Ovary (tissue), 3 donors: ENCODE measurements around the gene EIF2B5.

Source experiments
- POLR2A ChIP-seq: fragments of 450-650 bp; IDR thresholded peaks from one replicate; pipeline ENCODE4 v1.6.1; 2017; ENCODE audit warnings: antibody characterized with exemption, mild to moderate bottlenecking, moderate library complexity
- TF ChIP-seq, protein P1 (sequence below), 3 donors: fragments of 450-650 bp in 2 of 3; fragments of 200-600 bp in 1 of 3; IDR thresholded peaks; one replicate each; pipeline versions ENCODE4 v1.5.1 to v1.8.0; 2016 to 2022; ENCODE audit warnings: antibody characterized with exemption in 3 of 3, mild to moderate bottlenecking in 1 of 3
- donor health status: DM: no; HTN: no; CAD: no.

DNA sequence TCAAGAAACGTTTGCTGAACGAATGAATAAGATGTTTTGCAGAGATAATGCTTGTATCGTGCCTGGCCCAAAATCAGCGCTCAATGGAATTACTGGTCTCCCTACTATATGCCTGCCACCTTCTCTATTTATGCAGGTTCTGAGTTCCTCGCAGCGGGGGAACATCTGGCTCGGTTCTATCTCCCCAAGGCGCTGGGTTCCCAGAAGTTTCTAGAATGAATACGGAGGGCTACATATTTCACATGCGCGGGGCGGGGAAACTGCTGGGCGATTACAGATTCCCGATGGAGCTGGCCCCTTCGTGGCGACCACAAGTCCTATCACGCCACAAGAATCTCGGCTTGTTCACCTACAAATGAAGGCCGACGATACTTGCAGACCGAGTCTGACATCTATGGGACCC, 411 bp upstream of the EIF2B5 start:
- TF ChIP-seq, protein P1, sequence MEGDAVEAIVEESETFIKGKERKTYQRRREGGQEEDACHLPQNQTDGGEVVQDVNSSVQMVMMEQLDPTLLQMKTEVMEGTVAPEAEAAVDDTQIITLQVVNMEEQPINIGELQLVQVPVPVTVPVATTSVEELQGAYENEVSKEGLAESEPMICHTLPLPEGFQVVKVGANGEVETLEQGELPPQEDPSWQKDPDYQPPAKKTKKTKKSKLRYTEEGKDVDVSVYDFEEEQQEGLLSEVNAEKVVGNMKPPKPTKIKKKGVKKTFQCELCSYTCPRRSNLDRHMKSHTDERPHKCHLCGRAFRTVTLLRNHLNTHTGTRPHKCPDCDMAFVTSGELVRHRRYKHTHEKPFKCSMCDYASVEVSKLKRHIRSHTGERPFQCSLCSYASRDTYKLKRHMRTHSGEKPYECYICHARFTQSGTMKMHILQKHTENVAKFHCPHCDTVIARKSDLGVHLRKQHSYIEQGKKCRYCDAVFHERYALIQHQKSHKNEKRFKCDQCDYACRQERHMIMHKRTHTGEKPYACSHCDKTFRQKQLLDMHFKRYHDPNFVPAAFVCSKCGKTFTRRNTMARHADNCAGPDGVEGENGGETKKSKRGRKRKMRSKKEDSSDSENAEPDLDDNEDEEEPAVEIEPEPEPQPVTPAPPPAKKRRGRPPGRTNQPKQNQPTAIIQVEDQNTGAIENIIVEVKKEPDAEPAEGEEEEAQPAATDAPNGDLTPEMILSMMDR (IDR thresholded peaks at IDR 0.05), result no peak
- no peak for TF ChIP-seq POLR2A
